ENCODE results near the gene ALPP.

Gene ALPP

GRCh38 chr2:232376260-232376659, 2.3 kb upstream of the ALPP start:
- Histone ChIP-seq H4K20me1 (ENCODE audit: low read depth, low read length) (no peaks in the 10 kb centered on the region), H3K9me2 (replicated peaks; ENCODE audit: insufficient read depth, low read length) (no peaks in the 10 kb centered on the region), H3K27me3 (ENCODE audit: low read length) (no peaks in the 10 kb centered on the region), H3K4me3 (ENCODE audit: insufficient read depth, low read length, poor library complexity, severe bottlenecking) (no peak overlapping the region), H3K36me3 (ENCODE audit: low read length) (no peaks in the 10 kb centered on the region), H3K27ac (ENCODE audit: low read depth, low read length) (no peak overlapping the region), H3K9me3 (ENCODE audit: insufficient read depth, low read length) (no peaks in the 10 kb centered on the region), H3K4me2 (ENCODE audit: low read depth, low read length, poor library complexity, severe bottlenecking) (no peak overlapping the region), H3K9ac (ENCODE audit: low read length) (no peak overlapping the region), H3F3A (ENCODE audit: insufficient read depth) (no peaks in the 10 kb centered on the region), H3K79me2 (ENCODE audit: insufficient read depth, low read length) (no peaks in the 10 kb centered on the region), H2AFZ (ENCODE audit: low read depth, low read length, severe bottlenecking) (no peak overlapping the region)
- TF ChIP-seq EZH2phosphoT487 (conservative IDR thresholded peaks at IDR 0.05; ENCODE audit: low read length) = no peak
- no peak for TF ChIP-seq CTCF (IDR thresholded peaks at IDR 0.05; ENCODE audit: insufficient read depth, low read length, poor library complexity, severe bottlenecking)

- H3K9me2 ChIP-seq (replicated peaks; ENCODE audit: insufficient read depth, low read length) = no peaks in the 10 kb centered on the region
- no peak overlapping the region for H3K9ac ChIP-seq (ENCODE audit: low read length)
- no peaks in the 10 kb centered on the region for H3K27me3 ChIP-seq (ENCODE audit: low read length)
- no peaks in the 10 kb centered on the region for H3K36me3 ChIP-seq (ENCODE audit: low read length)
- no peaks in the 10 kb centered on the region for H3F3A ChIP-seq (ENCODE audit: insufficient read depth)
- H3K4me2 ChIP-seq (ENCODE audit: low read depth, low read length, poor library complexity, severe bottlenecking) = no peak overlapping the region
- H3K4me3 ChIP-seq (ENCODE audit: insufficient read depth, low read length, poor library complexity, severe bottlenecking) = no peak overlapping the region
- H2AFZ ChIP-seq (ENCODE audit: low read depth, low read length, severe bottlenecking) = no peak overlapping the region
- TF ChIP-seq CTCF (IDR thresholded peaks at IDR 0.05; ENCODE audit: insufficient read depth, low read length, poor library complexity, severe bottlenecking) (no peak), EZH2phosphoT487 (conservative IDR thresholded peaks at IDR 0.05; ENCODE audit: low read length) (no peak)
- H3K79me2 ChIP-seq (ENCODE audit: insufficient read depth, low read length) = no peaks in the 10 kb centered on the region
- no peak overlapping the region for H3K27ac ChIP-seq (ENCODE audit: low read depth, low read length)
- H3K9me3 ChIP-seq (ENCODE audit: insufficient read depth, low read length) = no peaks in the 10 kb centered on the region
- no peaks in the 10 kb centered on the region for H4K20me1 ChIP-seq (ENCODE audit: low read depth, low read length)
These were observed 1.8 kb upstream of the ALPP start for GRCh38 chr2:232376713-232377112.

- H3K27me3 ChIP-seq (ENCODE audit: low read length) = no peaks in the 10 kb centered on the region
- no peak for TF ChIP-seq EZH2phosphoT487 (conservative IDR thresholded peaks at IDR 0.05; ENCODE audit: low read length)
- no peak for TF ChIP-seq CTCF (IDR thresholded peaks at IDR 0.05; ENCODE audit: insufficient read depth, low read length, poor library complexity, severe bottlenecking)
- H3K27ac ChIP-seq (ENCODE audit: low read depth, low read length) = no peak overlapping the region
- no peaks in the 10 kb centered on the region for H3K79me2 ChIP-seq (ENCODE audit: insufficient read depth, low read length)
- no peaks in the 10 kb centered on the region for H3K36me3 ChIP-seq (ENCODE audit: low read length)
- H3K9ac ChIP-seq (ENCODE audit: low read length) = no peak overlapping the region
- no peak overlapping the region for H3K4me3 ChIP-seq (ENCODE audit: insufficient read depth, low read length, poor library complexity, severe bottlenecking)
- no peaks in the 10 kb centered on the region for H3F3A ChIP-seq (ENCODE audit: insufficient read depth)
- H3K4me2 ChIP-seq (ENCODE audit: low read depth, low read length, poor library complexity, severe bottlenecking) = no peak overlapping the region
- no peaks in the 10 kb centered on the region for H4K20me1 ChIP-seq (ENCODE audit: low read depth, low read length)
- no peaks in the 10 kb centered on the region for H3K9me3 ChIP-seq (ENCODE audit: insufficient read depth, low read length)
- no peaks in the 10 kb centered on the region for H3K9me2 ChIP-seq (replicated peaks; ENCODE audit: insufficient read depth, low read length)
- H2AFZ ChIP-seq (ENCODE audit: low read depth, low read length, severe bottlenecking) = no peak overlapping the region
These were observed 1.2 kb upstream of the ALPP start for GRCh38 chr2:232377319-232377718.

Data from SU-DHL-6 (cell line).